ENCODE measurements around the gene SLC6A13. TPM values are rescaled to one million over a fixed set of nuclear protein-coding genes. Genes with fewer than 3 reads are reported as not detected.

SLC6A13 gene
- total RNA-seq, 2 experiments from 2014 or later: 0.11 to 0.60 TPM

- ChIA-PET CTCF (no interaction called here), POLR2A (no interaction called here)
- DNase-seq: no peak
- Mint-ChIP-seq H3K27ac (no peak overlapping the region), H3K4me1 (ENCODE audit: low read depth) (peaks cover 4% of the 10 kb centered on the region), H3K4me3 (no peak overlapping the region), H3K9me3 (no peaks in the 10 kb centered on the region), H3K27me3 (peaks cover 71% of the 10 kb centered on the region), H3K36me3 (ENCODE audit: low read depth) (no peaks in the 10 kb centered on the region)
- Histone ChIP-seq H3K4me1 (ENCODE audit: insufficient read depth, low read length) (peaks cover 2% of the 10 kb centered on the region), H3K27me3 (ENCODE audit: control insufficient read depth in 1 of 2, insufficient read depth in 2 of 2, low read length in 2 of 2) (peaks cover 17 to 35% of the 10 kb centered on the region in 2 experiments), H3K36me3 (ENCODE audit: insufficient read depth, low read length) (no peaks in the 10 kb centered on the region), H3K27ac (ENCODE audit: low read depth in 1 of 2, low read length in 2 of 2) (no peak overlapping the region), H3K4me3 (ENCODE audit: low read length) (no peak overlapping the region), H3K9me3 (ENCODE audit: control insufficient read depth in 1 of 2, insufficient read depth in 1 of 2, low read length in 2 of 2) (peaks cover 0 to 8% of the 10 kb centered on the region in 2 experiments)
- intact Hi-C loops (cut with DNase I, micrococcal nuclease): no loop called here
- TF ChIP-seq CTCF (IDR thresholded peaks at IDR 0.05): no peak
- ATAC-seq (ENCODE audit: poor library complexity): no peak
Observed at GRCh38 chr12:201361-201760, 61.3 kb downstream of the SLC6A13 start.

GRCh38 chr12:198705-199104, 63.9 kb downstream of the SLC6A13 start:
- DNase-seq: no peak
- Histone ChIP-seq H3K4me1 (ENCODE audit: insufficient read depth, low read length) (no peaks in the 10 kb centered on the region), H3K4me3 (ENCODE audit: low read length) (no peak overlapping the region), H3K27ac (ENCODE audit: low read depth in 1 of 2, low read length in 2 of 2) (no peak overlapping the region), H3K9me3 (ENCODE audit: control insufficient read depth in 1 of 2, insufficient read depth in 1 of 2, low read length in 2 of 2) (peaks cover 0 to 9% of the 10 kb centered on the region in 2 experiments), H3K36me3 (ENCODE audit: insufficient read depth, low read length) (no peaks in the 10 kb centered on the region), H3K27me3 (ENCODE audit: control insufficient read depth in 1 of 2, insufficient read depth in 2 of 2, low read length in 2 of 2) (peaks cover 12 to 18% of the 10 kb centered on the region in 2 experiments)
- H3K36me3 Mint-ChIP-seq (ENCODE audit: low read depth): no peaks in the 10 kb centered on the region
- no peaks in the 10 kb centered on the region for H3K9me3 Mint-ChIP-seq
- no peak overlapping the region for H3K4me3 Mint-ChIP-seq
- no peak for TF ChIP-seq CTCF (IDR thresholded peaks at IDR 0.05)
- H3K27ac Mint-ChIP-seq: no peak overlapping the region
- peaks cover 4% of the 10 kb centered on the region for H3K4me1 Mint-ChIP-seq (ENCODE audit: low read depth)
- CTCF ChIA-PET: no interaction called here
- intact Hi-C loops (cut with DNase I, micrococcal nuclease): no loop called here
- H3K27me3 Mint-ChIP-seq: peaks cover 64% of the 10 kb centered on the region
- no peak for ATAC-seq (ENCODE audit: poor library complexity)
- POLR2A ChIA-PET: no interaction called here

GRCh38 chr12:197911-198695, 64.5 kb downstream of the SLC6A13 start:
- no peak overlapping the region for H3K27ac ChIP-seq (ENCODE audit: low read depth in 1 of 2, low read length in 2 of 2)
- no peaks in the 10 kb centered on the region for H3K36me3 ChIP-seq (ENCODE audit: insufficient read depth, low read length)
- POLR2A ChIA-PET: no interaction called here
- H3K36me3 Mint-ChIP-seq (ENCODE audit: low read depth): no peaks in the 10 kb centered on the region
- H3K4me1 ChIP-seq (ENCODE audit: insufficient read depth, low read length): no peaks in the 10 kb centered on the region
- peaks cover 4% of the 10 kb centered on the region for H3K4me1 Mint-ChIP-seq (ENCODE audit: low read depth)
- H3K9me3 ChIP-seq (ENCODE audit: control insufficient read depth in 1 of 2, insufficient read depth in 1 of 2, low read length in 2 of 2): peaks cover 0 to 9% of the 10 kb centered on the region in 2 experiments
- no peak overlapping the region for H3K4me3 Mint-ChIP-seq
- H3K4me3 ChIP-seq (ENCODE audit: low read length): no peak overlapping the region
- no peak for TF ChIP-seq CTCF (IDR thresholded peaks at IDR 0.05)
- ATAC-seq (ENCODE audit: poor library complexity) (no peak), DNase-seq (no peak)
- no peak overlapping the region for H3K27ac Mint-ChIP-seq
- CTCF ChIA-PET: no interaction called here
- H3K9me3 Mint-ChIP-seq: no peaks in the 10 kb centered on the region
- intact Hi-C loops (cut with DNase I, micrococcal nuclease): no loop called here
- H3K27me3 Mint-ChIP-seq: peaks cover 68% of the 10 kb centered on the region
- peaks cover 12 to 17% of the 10 kb centered on the region in 2 experiments for H3K27me3 ChIP-seq (ENCODE audit: control insufficient read depth in 1 of 2, insufficient read depth in 2 of 2, low read length in 2 of 2)
